ENCODE data around the gene B4GALT6.

B4GALT6 gene

DNA sequence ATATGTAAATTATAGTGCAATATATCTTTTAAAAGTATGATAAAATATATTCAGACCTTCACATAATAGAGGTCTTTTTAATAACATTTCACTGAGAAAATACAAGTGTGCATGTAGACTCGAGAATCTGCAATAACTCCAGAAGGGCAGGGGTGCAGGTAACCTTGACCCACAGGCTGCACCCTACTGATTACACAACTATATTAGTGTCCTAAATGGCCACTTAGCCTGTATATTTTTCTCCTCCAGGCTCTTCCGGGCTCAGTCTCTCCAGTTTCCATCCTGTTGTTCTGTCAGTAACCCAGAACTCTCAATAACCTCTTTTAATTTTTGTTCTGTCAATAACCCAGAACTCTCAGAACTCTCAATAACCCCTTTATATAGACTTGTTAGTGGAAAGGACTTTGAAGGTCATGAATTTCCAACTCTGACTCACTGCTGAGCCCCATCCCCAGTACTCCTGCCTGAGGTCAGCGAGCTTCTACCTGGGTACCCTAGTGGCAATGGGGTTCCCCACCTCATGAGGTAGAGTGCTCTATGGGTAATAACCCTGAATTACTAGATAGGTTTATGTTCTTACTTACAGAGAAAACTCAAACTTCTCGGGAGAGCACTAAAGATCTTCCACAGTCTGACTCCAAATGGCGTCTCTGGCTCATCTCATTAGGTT is 101.1 kb downstream of the B4GALT6 start:
- TF ChIP-seq, protein P1, sequence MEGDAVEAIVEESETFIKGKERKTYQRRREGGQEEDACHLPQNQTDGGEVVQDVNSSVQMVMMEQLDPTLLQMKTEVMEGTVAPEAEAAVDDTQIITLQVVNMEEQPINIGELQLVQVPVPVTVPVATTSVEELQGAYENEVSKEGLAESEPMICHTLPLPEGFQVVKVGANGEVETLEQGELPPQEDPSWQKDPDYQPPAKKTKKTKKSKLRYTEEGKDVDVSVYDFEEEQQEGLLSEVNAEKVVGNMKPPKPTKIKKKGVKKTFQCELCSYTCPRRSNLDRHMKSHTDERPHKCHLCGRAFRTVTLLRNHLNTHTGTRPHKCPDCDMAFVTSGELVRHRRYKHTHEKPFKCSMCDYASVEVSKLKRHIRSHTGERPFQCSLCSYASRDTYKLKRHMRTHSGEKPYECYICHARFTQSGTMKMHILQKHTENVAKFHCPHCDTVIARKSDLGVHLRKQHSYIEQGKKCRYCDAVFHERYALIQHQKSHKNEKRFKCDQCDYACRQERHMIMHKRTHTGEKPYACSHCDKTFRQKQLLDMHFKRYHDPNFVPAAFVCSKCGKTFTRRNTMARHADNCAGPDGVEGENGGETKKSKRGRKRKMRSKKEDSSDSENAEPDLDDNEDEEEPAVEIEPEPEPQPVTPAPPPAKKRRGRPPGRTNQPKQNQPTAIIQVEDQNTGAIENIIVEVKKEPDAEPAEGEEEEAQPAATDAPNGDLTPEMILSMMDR (IDR thresholded peaks at IDR 0.05; ENCODE audit: low read depth, low read length) = no peak
- DNase-seq (ENCODE audit: extremely low read depth, low read depth) = no peak

DNA sequence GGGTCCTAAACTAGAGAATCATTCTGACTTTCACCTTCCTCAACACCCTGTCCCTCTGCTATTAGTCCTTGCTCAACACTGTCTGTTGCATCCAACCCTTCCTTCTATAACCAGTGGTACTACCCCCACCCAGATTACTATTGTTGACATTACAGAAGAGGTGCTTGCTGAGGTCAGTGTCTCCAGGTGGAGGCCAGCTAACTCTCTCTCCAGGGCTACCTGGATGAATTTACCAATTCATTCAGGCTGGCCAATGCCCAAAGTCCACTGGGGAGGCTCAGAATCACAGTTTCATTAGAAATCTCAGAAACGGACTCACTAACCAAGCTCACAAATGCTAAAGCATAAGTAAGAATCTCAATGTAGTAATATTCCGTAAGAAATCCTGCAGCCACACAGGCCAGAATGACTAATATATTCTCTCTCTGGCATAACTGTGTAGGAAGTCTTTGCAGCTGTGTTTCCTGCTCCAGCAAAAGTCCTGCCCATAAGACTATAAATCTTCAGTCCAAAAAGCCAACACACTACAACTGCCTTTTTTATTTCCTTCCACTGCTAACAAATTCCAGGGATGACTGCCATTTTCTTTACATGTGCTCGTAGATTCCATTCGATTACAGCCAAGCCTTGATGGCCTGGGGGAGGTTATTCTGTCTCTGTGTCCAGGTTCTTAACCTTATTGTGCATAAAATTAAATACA is 102.7 kb downstream of the B4GALT6 start:
- no peak for DNase-seq (ENCODE audit: extremely low read depth, low read depth)
- TF ChIP-seq, protein P1 (IDR thresholded peaks at IDR 0.05; ENCODE audit: low read depth, low read length) = no peak

DNA sequence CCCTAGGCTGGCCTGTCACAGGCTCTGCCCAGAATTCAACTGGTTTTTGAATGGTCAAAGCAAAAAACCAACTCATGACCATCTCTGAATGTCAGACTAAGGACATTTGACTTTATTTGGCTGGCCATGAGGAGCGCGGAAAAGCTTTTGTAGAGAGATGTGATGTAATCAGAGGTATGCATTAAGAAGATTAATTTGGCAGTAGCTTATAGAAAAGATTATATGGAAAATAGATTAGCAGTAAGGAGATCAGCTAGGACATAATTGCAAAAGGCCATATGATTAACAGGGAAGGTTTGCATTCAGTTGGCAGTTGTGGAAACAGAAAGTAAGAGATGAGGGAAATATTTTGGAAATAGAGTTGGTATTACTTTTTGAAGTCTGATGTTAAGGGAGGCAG is 105.0 kb downstream of the B4GALT6 start:
- DNase-seq (ENCODE audit: extremely low read depth, low read depth) = no peak
- TF ChIP-seq, protein P1 (IDR thresholded peaks at IDR 0.05; ENCODE audit: low read depth, low read length) = no peak

DNA sequence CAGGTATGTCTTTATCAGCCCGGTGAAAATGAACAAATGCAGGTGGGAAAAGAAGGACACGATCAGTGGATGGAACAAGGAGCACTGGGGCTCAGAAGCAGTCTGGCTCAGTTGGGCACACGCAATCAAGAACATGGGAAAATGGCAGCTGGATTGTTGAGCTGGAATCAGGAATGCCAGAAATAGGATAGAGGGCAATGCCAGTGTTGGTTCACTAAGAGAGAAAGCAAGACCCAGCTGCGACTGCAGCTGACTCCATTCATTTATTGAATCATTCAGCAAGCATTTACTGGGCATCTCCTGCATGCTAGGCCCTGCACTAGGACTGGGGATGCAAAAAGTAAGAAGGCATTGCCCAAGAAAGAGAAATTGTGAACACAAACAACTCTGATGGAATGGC is 106.3 kb downstream of the B4GALT6 start:
- TF ChIP-seq, protein P1 (IDR thresholded peaks at IDR 0.05; ENCODE audit: low read depth, low read length) = no peak
- no peak for DNase-seq (ENCODE audit: extremely low read depth, low read depth)

DNA sequence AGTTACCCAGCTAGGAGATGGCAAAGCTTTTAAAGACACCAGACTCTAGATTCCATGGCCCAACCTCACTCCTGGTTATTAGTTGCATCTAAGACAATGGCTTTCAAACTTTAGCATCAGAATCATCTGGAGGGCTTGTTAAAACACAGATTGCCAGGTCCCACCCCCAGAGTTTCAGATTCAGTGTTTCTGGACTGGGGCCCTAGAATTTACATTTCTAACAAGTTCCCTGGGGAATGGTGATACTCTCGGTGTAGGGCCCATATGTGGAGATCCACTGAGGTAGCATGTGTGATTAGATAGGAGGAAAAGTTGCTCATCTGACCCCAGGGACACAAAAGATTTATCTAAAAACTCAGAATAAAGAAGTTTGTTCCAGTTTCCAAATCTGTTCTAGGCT is 107.2 kb downstream of the B4GALT6 start:
- DNase-seq (ENCODE audit: extremely low read depth, low read depth) = no peak
- TF ChIP-seq, protein P1 (IDR thresholded peaks at IDR 0.05; ENCODE audit: low read depth, low read length) = no peak

DNA sequence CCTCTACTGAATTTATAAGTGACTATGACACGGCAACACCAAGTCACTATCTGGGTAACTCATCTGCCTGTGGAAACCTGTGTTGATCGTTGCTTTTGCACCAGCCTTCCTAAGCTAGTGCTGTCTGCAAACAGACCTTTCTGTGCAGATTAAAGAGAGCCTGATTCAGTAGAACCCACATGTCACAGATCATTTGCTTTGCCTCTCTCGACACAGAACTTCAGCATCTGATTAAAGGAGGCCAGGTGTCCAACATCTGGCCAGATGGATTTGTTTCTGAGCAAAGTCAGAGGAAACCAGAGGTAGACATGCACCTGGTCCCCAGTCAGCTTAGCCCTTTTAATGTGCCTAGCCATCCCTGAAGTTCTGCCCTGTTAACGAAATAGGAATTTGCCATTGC is 107.7 kb downstream of the B4GALT6 start:
- TF ChIP-seq, protein P1 (IDR thresholded peaks at IDR 0.05; ENCODE audit: low read depth, low read length) = no peak
- DNase-seq (ENCODE audit: extremely low read depth, low read depth) = no peak

DNA sequence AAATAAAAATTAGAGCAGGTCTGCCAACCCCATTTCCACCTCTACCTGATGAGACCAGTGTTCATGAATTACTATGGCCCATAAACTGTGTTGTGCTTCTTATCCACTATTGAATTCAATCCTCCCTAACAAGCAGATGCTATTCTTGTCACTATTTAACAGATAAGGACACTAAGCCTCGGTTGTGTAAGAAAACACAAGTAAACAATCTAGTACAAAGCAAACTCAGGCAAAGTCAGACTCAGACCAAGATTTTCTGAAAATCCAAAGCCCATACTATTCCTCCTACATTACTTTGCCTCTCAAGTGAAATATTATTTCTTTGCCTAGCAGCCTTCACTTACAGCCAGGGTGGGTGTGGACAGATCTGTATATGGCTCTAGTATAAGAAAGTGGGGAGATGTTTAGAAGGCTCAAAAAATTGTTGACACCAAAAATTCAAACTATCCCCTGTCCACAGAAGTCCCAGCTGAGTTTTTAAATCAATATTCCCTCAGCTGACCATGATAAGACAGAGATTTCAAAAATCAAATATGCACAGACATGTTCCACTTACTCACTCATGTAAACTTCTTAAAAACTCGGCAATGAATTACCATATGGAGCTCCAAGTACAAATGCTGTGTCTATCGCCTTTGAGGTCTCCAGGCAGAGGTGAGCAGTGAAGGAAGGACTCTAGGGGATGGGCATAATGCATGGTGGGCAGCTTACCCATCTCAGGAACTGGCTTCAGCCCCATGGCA is 108.7 kb downstream of the B4GALT6 start:
- TF ChIP-seq, protein P1 (IDR thresholded peaks at IDR 0.05; ENCODE audit: low read depth, low read length) = no peak
- no peak for DNase-seq (ENCODE audit: extremely low read depth, low read depth)
